GM12878 (cell line): ENCODE measurements around the gene PIGS. TPM values are rescaled to one million over a fixed set of nuclear protein-coding genes. Genes with fewer than 3 reads are reported as not detected.

Experiments used
- ATAC-seq: fragments of 200-7000 bp; cut with Tn5 transposase; 3 replicates; pipeline ENCODE4 v1.9.1; 2020; ENCODE audit warnings: mild to moderate bottlenecking, moderate library complexity
- BruUV-seq: library from RNA; stranded (reverse); fragments of 400-500 nt; replicated peaks from 2 replicates; lab custom pipeline; 2021; lab: Mats Ljungman, UMichigan
- CTCF ChIA-PET: fragments of 300-600 bp; sonication (Branson Sonifier 250); formaldehyde crosslinking; extraction: SDS; loops from one replicate; lab custom pipeline; 2021; ENCODE audit warnings: inconsistent platforms; lab: Yijun Ruan, JAX
- POLR2A ChIA-PET: fragments of 350-600 bp; formaldehyde crosslinking; extraction: SDS; loops from one replicate; lab custom pipeline; 2021; ENCODE audit warnings: inconsistent platforms; lab: Charles Lee
- RAD21 ChIA-PET: fragments of 300-600 bp; sonication (Branson Sonifier 250); formaldehyde crosslinking; loops from one replicate; lab custom pipeline; 2023; ENCODE audit warnings: antibody characterized with exemption; ENCODE audit not compliant: unreplicated experiment; lab: Charles Lee
- SMC1A ChIA-PET: fragments of 300-600 bp; sonication (Branson Sonifier 250); formaldehyde crosslinking; loops from one replicate; lab custom pipeline; 2023; ENCODE audit not compliant: unreplicated experiment, uncharacterized antibody; lab: Charles Lee
- DNase-seq: peaks from one replicate; pipeline ENCODE4 v3.0.0-alpha.2; 2011; ENCODE audit warnings: low read depth, low spot score
- FAIRE-seq: peaks from 3 replicates; lab custom pipeline; 2011; peaks lifted over from hg19 to GRCh38; lab: Jason Lieb, UNC
- H2AFZ ChIP-seq: 2 replicates; pipeline ENCODE4 v1.6.0; 2011; ENCODE audit warnings: low read depth, low read length, control low read depth; ENCODE audit not compliant: control insufficient read depth
- H3K27ac ChIP-seq: 2 replicates; pipeline ENCODE4 v1.5.1; 2011; ENCODE audit warnings: control low read depth; ENCODE audit not compliant: control insufficient read depth, insufficient read depth
- H3K27me3 ChIP-seq, 2 experiments: replicated peaks in 1 of 2; 2 replicates each; pipeline versions ENCODE4 v1.6.0 to v1.6.1; 2011; ENCODE audit warnings: low read length in 1 of 2; ENCODE audit not compliant: control insufficient read depth in 2 of 2, insufficient read depth in 2 of 2
- H3K36me3 ChIP-seq, 2 experiments: 2 replicates each; pipeline ENCODE4 v1.5.1; 2011; ENCODE audit warnings: low read length in 1 of 2; ENCODE audit not compliant: control insufficient read depth in 2 of 2, insufficient read depth in 2 of 2
- H3K4me1 ChIP-seq: 2 replicates; pipeline ENCODE4 v1.6.1; 2011; ENCODE audit warnings: mild to moderate bottlenecking, low read length, moderate library complexity, mixed read lengths; ENCODE audit not compliant: control insufficient read depth, insufficient read depth
- H3K4me2 ChIP-seq: 2 replicates; pipeline ENCODE4 v1.6.0; 2011; ENCODE audit warnings: control low read depth; ENCODE audit not compliant: control insufficient read depth, insufficient read depth
- H3K4me3 ChIP-seq: fragments of 200-600 bp; sonication (generic); 2 replicates; pipeline ENCODE4 v1.5.1; 2016
- H3K79me2 ChIP-seq: 2 replicates; pipeline ENCODE4 v1.6.0; 2011; ENCODE audit warnings: low read length; ENCODE audit not compliant: control insufficient read depth, insufficient read depth
- H3K9ac ChIP-seq: 2 replicates; pipeline ENCODE4 v1.8.0; 2011; ENCODE audit warnings: low read length, control low read depth, mixed read lengths; ENCODE audit not compliant: control insufficient read depth, insufficient read depth
- H3K9me3 ChIP-seq: replicated peaks from 3 replicates; pipeline ENCODE4 v1.5.1; 2011; ENCODE audit warnings: mild to moderate bottlenecking, low read length; ENCODE audit not compliant: control insufficient read depth, insufficient read depth
- H4K20me1 ChIP-seq: 2 replicates; pipeline ENCODE4 v1.6.0; 2011; ENCODE audit not compliant: control insufficient read depth, insufficient read depth
- BCL3 ChIP-seq: IDR thresholded peaks from 2 replicates; pipeline ENCODE4 v1.6.1; 2011; ENCODE audit warnings: borderline replicate concordance, low read depth, mild to moderate bottlenecking, moderate library complexity, low read length; ENCODE audit not compliant: insufficient read depth, poor library complexity, severe bottlenecking
- DPF2 ChIP-seq: fragments of 450-650 bp; IDR thresholded peaks from 2 replicates; pipeline ENCODE4 v1.6.1; 2017; ENCODE audit warnings: mild to moderate bottlenecking
- E2F8 ChIP-seq: fragments of 450-650 bp; IDR thresholded peaks from 2 replicates; pipeline ENCODE4 v1.6.1; 2018; ENCODE audit warnings: mild to moderate bottlenecking, low read depth, moderate library complexity; ENCODE audit not compliant: partially characterized antibody
- GATAD2B ChIP-seq: fragments of 450-650 bp; conservative IDR thresholded peaks from 2 replicates; pipeline ENCODE4 v1.6.1; 2017; ENCODE audit warnings: low read depth, mild to moderate bottlenecking, moderate library complexity
- KLF5 ChIP-seq: fragments of 450-650 bp; IDR thresholded peaks from 2 replicates; pipeline ENCODE4 v1.6.1; 2014; ENCODE audit warnings: mild to moderate bottlenecking; ENCODE audit not compliant: partially characterized antibody
- MXI1 ChIP-seq: fragments of 150-350 bp; IDR thresholded peaks from 2 replicates; pipeline ENCODE4 v1.6.1; 2011; ENCODE audit warnings: low read depth, mild to moderate bottlenecking, inconsistent platforms, low read length, improper control_type of control experiment
- POLR2AphosphoS2 ChIP-seq: IDR thresholded peaks from 2 replicates; pipeline ENCODE4 v1.6.1; 2011; ENCODE audit warnings: low read depth, mild to moderate bottlenecking, low read length, improper control_type of control experiment, moderate library complexity
- RB1 ChIP-seq: fragments of 450-650 bp; formaldehyde crosslinking; IDR thresholded peaks from 2 replicates; pipeline ENCODE4 v1.6.1; 2017; ENCODE audit warnings: mild to moderate bottlenecking, borderline replicate concordance
- RBBP5 ChIP-seq: fragments of 200-600 bp; sonication (generic); conservative IDR thresholded peaks from 2 replicates; pipeline ENCODE4 v1.6.1; 2016
- RUNX3 ChIP-seq: IDR thresholded peaks from 2 replicates; pipeline ENCODE4 v1.6.1; 2012; ENCODE audit warnings: low read length, inconsistent platforms
- SPI1 ChIP-seq: IDR thresholded peaks from 2 replicates; pipeline ENCODE4 v1.6.1; 2011; ENCODE audit warnings: low read depth, mild to moderate bottlenecking, low read length, moderate library complexity, borderline replicate concordance; ENCODE audit not compliant: insufficient read depth
- SREBF1 ChIP-seq: IDR thresholded peaks from 2 replicates; pipeline ENCODE4 v1.6.1; 2012; ENCODE audit warnings: mild to moderate bottlenecking, low read length
- ZNF592 ChIP-seq: fragments of 450-650 bp; IDR thresholded peaks from 2 replicates; pipeline ENCODE4 v1.6.1; 2017; ENCODE audit warnings: mild to moderate bottlenecking, moderate library complexity
- WGBS: methylation state at CpG from one replicate; pipeline ENCODE4 v1.1.6; 2016; ENCODE audit warnings: low lambda C conversion rate; ENCODE audit not compliant: insufficient replicate concordance, insufficient coverage; ENCODE audit errors: missing lambda C conversion rate; 5-methylcytosine and 5-hydroxymethylcytosine counted together
- in situ Hi-C: fragments of 300-500 bp; cut with MboI; formaldehyde crosslinking; loops from 9 replicates; pipeline ENCODE4 v1.14.3; 2018; ENCODE audit warnings: mixed read lengths
- intact Hi-C: fragments of 100-400 bp; cut with micrococcal nuclease; formaldehyde crosslinking; loops from one replicate; pipeline ENCODE4 v1.14.2; 2022; ENCODE audit not compliant: unreplicated experiment
- polyA plus RNA-seq, 11 experiments: library from polyadenylated mRNA; depleted of rRNA in 4 of 11; unstranded in 6 of 11; stranded (reverse) in 5 of 11; fragments of >200 nt; fragmentation: Nextera tagmentation in 4 of 11; fragmentation: Illumina TruSeq in 1 of 11; extraction: Ambion mirVana in 4 of 11; extraction: Trizol in 1 of 11; gene quantifications; 1 replicate in 1 of 11; 2 replicates in 10 of 11; pipeline versions ENCODE4 v1.2.1 to v1.2.3, GENCODE V29; 2011 to 2016; ENCODE audit warnings: inconsistent platforms in 2 of 11, missing spikeins in 2 of 11, low read depth in 1 of 11
- total RNA-seq, 4 experiments: library from RNA; depleted of rRNA in 3 of 4; stranded (reverse); fragments of >200 nt in 3 of 4; fragmentation: Illumina TruSeq in 1 of 4; extraction: Trizol in 1 of 4; gene quantifications; 2 replicates each; pipeline versions ENCODE4 v1.2.1 to v1.2.3, GENCODE V29; 2013 to 2021

PIGS gene
- total and polyA plus RNA-seq, 10 of the 15 experiments (the other 5 are each of a cell fraction or from before 2014, with no cell fraction given), result 27.5 to 73.7 (median 50.7) TPM

DNA sequence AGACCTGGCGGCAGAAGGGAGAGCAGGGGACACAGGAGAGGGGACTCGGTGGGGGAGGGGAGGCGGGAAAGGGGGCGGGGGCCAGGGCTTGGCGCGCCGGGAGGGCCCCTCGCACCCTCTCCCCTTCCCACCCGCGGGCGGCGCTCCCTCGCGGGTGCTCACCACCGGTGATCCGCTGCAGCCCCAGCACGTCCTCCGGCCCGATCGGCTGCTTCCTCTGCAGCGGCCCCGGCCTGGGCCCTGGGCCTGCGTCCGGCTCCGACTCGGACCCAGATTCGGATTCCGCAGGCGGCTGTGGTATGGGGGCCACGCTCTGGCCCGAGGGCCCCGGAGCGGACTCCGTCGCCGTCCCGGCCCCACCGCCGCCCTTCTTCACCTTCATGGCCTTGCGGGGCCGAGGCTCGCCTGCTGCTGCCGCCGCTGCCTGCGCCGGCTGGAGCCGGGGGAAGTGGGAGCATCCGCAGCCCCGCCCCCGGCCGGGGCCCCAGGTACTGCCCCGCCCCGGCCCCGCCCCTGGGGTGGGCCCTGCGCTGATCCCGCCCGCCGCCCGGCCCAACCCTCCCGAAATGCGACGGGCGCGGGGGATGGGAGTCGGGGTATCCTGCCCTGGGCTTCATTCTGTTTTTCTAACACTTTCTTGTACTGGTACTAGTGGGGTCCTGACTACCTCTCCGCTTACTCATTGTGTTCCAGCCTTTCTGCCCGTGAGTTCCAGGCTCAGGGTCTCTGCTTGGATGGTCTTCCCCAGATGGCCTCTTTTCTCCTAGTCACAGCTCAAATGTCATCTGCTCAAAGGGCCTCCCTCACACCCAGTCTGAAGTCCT lies 18.9 kb downstream of the PIGS start, which contains the start of gene UNC119:
Gene UNC119, minus strand, starts transcription at position 449 of the 824 bp plus-strand sequence. Its CDS starts 67 bp downstream, at position 382.
- SMC1A ChIA-PET, result interaction anchor here (0.6 to 6.1 kb wide), 6 partner anchors 9 to 46 kb away, joined by 3 to 89 read pairs (median 4); partner anchors contain the start of genes PIGS and SPAG5
- Histone ChIP-seq H3K27me3 (no peaks in the 10 kb centered on the region), H3K4me1 (peaks cover 34% of the 10 kb centered on the region), H4K20me1 (no peaks in the 10 kb centered on the region), H3K27ac (peak within 1 kb of the TSS; percentile 73), H3K36me3 (peaks cover 24 to 31% of the 10 kb centered on the region in 2 experiments; a peak in 3 of 4 replicates), H2AFZ (peak within 1 kb of the TSS; percentile 48; the same call in 1 of the 2 replicates), H3K9ac (peak within 1 kb of the TSS; percentile 79), H3K4me3 (peak within 1 kb of the TSS; percentile 98), H3K9me3 (no peaks in the 10 kb centered on the region), H3K79me2 (peaks cover 48% of the 10 kb centered on the region), H3K4me2 (peak within 1 kb of the TSS; percentile 97)
- under 1% methylated on average over 50 of the region's 67 CpGs for WGBS
- no TSS peak for BruUV-seq
- RAD21 ChIA-PET, result interaction anchor here (0.6 to 8.3 kb wide), 6 partner anchors 17 to 1219 kb away, joined by 3 to 102 read pairs (median 4); partner anchors contain the start of genes ALDOC and PIGS
- DNase-seq (no peak), ATAC-seq (peak; percentile 78), FAIRE-seq (no peak)
- POLR2A ChIA-PET, result interaction anchor here (0.7 to 9.1 kb wide), 9 partner anchors 17 to 167 kb away, joined by 3 to 148 read pairs (median 6); partner anchors contain the start of genes ALDOC, PIGS and RPL23A
- CTCF ChIA-PET, result interaction anchor here (1.0 to 13.9 kb wide), 5 partner anchors 14 to 60 kb away, joined by 3 to 316 read pairs (median 3); partner anchors contain the start of gene PIGS
- intact Hi-C loops (loop anchor here (10.0 kb wide), 1 partner anchor 162 kb away; the partner anchor contains the start of genes PROCA1, RAB34 and RPL23A), in situ Hi-C loops (loop anchor here (25.0 kb wide), 1 partner anchor 1065 kb away; no protein-coding TSS in a partner anchor)
- peak; percentile 87 for TF ChIP-seq DPF2
- TF ChIP-seq RB1, result no peak; the same call in 1 of the 2 replicates
- peak; percentile 54; the same call in 1 of the 2 replicates for TF ChIP-seq SPI1
- TF ChIP-seq RBBP5, result no peak
- TF ChIP-seq POLR2AphosphoS2, result 0 out of 2 replicates have a peak, but pooled peaks have one; percentile 54
- 0 out of 2 replicates have a peak, but pooled peaks have one; percentile 5 for TF ChIP-seq RUNX3
- TF ChIP-seq BCL3, result peak; percentile 20
- TF ChIP-seq GATAD2B, result peak; percentile 76; the same call in 1 of the 2 replicates
- no peak for TF ChIP-seq MXI1
- no peak for TF ChIP-seq SREBF1
- no peak for TF ChIP-seq E2F8
- TF ChIP-seq ZNF592, result no peak
- no peak for TF ChIP-seq KLF5
